ENCODE data around the gene RABEP2. TPM values are rescaled to one million over a fixed set of nuclear protein-coding genes. Genes with fewer than 3 reads are reported as not detected.

The RABEP2 gene
- total RNA-seq, 1 experiment from 2014 or later: 13.4 TPM

DNA sequence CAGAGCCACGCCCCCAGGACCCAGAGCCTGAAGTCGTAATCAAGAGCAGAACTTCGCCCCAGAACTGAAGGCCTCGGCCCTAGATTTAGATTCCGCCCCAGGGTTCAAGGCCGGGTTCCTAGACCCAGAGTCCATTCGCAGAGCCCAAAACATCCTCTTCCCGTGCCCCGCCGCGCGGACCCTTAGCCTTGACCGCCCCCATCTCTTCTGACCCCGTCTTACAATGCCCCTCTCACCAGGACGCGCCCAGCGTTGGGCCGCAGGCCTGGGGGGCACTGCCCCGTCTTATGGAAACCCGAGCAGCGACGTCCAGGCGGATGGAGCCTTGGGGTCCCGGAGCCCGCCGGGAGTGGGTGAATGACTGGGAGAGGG, 11.7 kb upstream of the RABEP2 start:
- no peaks in the 10 kb centered on the region for H4K20me1 ChIP-seq (ENCODE audit: insufficient read depth)
- H3K36me3 ChIP-seq (ENCODE audit: control insufficient read depth in 1 of 2, insufficient read depth in 2 of 2, low read length in 2 of 2): no peaks in the 10 kb centered on the region
- no peak overlapping the region for H3K27ac ChIP-seq (ENCODE audit: low read depth, low read length)
- H3K9me2 ChIP-seq (ENCODE audit: insufficient read depth): no peaks in the 10 kb centered on the region
- DNase-seq (ENCODE audit: low read depth, low spot score) (no peak), ATAC-seq (no peak; the same call in 1 of the 2 replicates)
- POLR2A ChIA-PET: interaction anchor here (0.8 to 1.1 kb wide), 2 partner anchors 10 to 14 kb away, joined by 4 read pairs; partner anchors contain the start of gene NFATC2IP
- no TSS peak for BruUV-seq (replicated peaks)
- RAD21 ChIA-PET (ENCODE audit: low non-redundant PET in 1 of 2, low total read pairs in 2 of 2, uncharacterized antibody in 2 of 2, unreplicated experiment in 2 of 2): interaction anchor here (0.5 to 0.9 kb wide), 2 partner anchors 8 to 108 kb away, joined by 3 read pairs; no protein-coding TSS in a partner anchor
- H3K27me3 ChIP-seq (ENCODE audit: insufficient read depth, low read length): no peaks in the 10 kb centered on the region
- H3K4me2 ChIP-seq (ENCODE audit: low read length): peak overlapping the region; percentile 66; the same call in 1 of the 2 replicates
- no peaks in the 10 kb centered on the region for H3K9me3 ChIP-seq (ENCODE audit: control insufficient read depth in 1 of 2, insufficient read depth in 1 of 2, low read depth in 1 of 2, low read length in 2 of 2)
- no peak for TF ChIP-seq EZH2phosphoT487 (IDR thresholded peaks at IDR 0.05; ENCODE audit: borderline replicate concordance)
- H3K4me3 ChIP-seq (replicated peaks in 1 of 2; ENCODE audit: low read depth in 1 of 2, low read length in 2 of 2): no peak overlapping the region
- intact Hi-C loops (cut with micrococcal nuclease): no loop called here
- CTCF ChIA-PET: interaction anchor here (1.1 kb wide), 1 partner anchor 8 kb away, joined by 10 read pairs; no protein-coding TSS in a partner anchor
- no peaks in the 10 kb centered on the region for H3K79me2 ChIP-seq (ENCODE audit: insufficient read depth, low read length)
- H3K4me1 ChIP-seq (ENCODE audit: control insufficient read depth in 1 of 2, insufficient read depth in 2 of 2, low read length in 2 of 2): peaks cover 4 to 19% of the 10 kb centered on the region in 2 experiments; a peak in 3 of 4 replicates
- H2AFZ ChIP-seq (ENCODE audit: low read depth, low read length, poor library complexity, severe bottlenecking): no peak overlapping the region
- H3K9ac ChIP-seq (ENCODE audit: low read length): no peak overlapping the region

GRCh38 chr16:28935924-28936783, 11.1 kb upstream of the RABEP2 start:
- H2AFZ ChIP-seq (ENCODE audit: low read depth, low read length, poor library complexity, severe bottlenecking): peak overlapping the region; percentile 56
- H3K4me2 ChIP-seq (ENCODE audit: low read length): peak overlapping the region; percentile 66
- intact Hi-C loops (cut with micrococcal nuclease): no loop called here
- ChIA-PET CTCF (interaction anchor here (1.1 kb wide), 1 partner anchor 9 kb away, joined by 10 read pairs; no protein-coding TSS in a partner anchor), RAD21 (ENCODE audit: low non-redundant PET in 1 of 2, low total read pairs in 2 of 2, uncharacterized antibody in 2 of 2, unreplicated experiment in 2 of 2) (interaction anchor here (0.5 to 0.9 kb wide), 2 partner anchors 9 to 108 kb away, joined by 3 read pairs; no protein-coding TSS in a partner anchor), POLR2A (interaction anchor here (0.8 to 1.1 kb wide), 2 partner anchors 9 to 14 kb away, joined by 4 read pairs; partner anchors contain the start of gene NFATC2IP)
- no peaks in the 10 kb centered on the region for H3K9me2 ChIP-seq (ENCODE audit: insufficient read depth)
- no peaks in the 10 kb centered on the region for H3K36me3 ChIP-seq (ENCODE audit: control insufficient read depth in 1 of 2, insufficient read depth in 2 of 2, low read length in 2 of 2)
- no peaks in the 10 kb centered on the region for H4K20me1 ChIP-seq (ENCODE audit: insufficient read depth)
- DNase-seq (ENCODE audit: low read depth, low spot score) (peak; percentile 69), ATAC-seq (peak; percentile 99)
- TF ChIP-seq ZFX (IDR thresholded peaks at IDR 0.05): no peak
- TF ChIP-seq TCF7L2 (IDR thresholded peaks at IDR 0.05; ENCODE audit: borderline replicate concordance, extremely low read depth, insufficient read depth, insufficient read length): peak; percentile 21
- H3K4me3 ChIP-seq (replicated peaks in 1 of 2; ENCODE audit: low read depth in 1 of 2, low read length in 2 of 2): peak overlapping the region in 1 of 2 experiments; percentile 39; a peak in 3 of 4 replicates
- no peaks in the 10 kb centered on the region for H3K9me3 ChIP-seq (ENCODE audit: control insufficient read depth in 1 of 2, insufficient read depth in 1 of 2, low read depth in 1 of 2, low read length in 2 of 2)
- no peak overlapping the region for H3K27ac ChIP-seq (ENCODE audit: low read depth, low read length)
- peaks cover 4 to 19% of the 10 kb centered on the region in 2 experiments; a peak in 3 of 4 replicates for H3K4me1 ChIP-seq (ENCODE audit: control insufficient read depth in 1 of 2, insufficient read depth in 2 of 2, low read length in 2 of 2)
- no peak overlapping the region for H3K9ac ChIP-seq (ENCODE audit: low read length)
- H3K27me3 ChIP-seq (ENCODE audit: insufficient read depth, low read length): no peaks in the 10 kb centered on the region
- no peaks in the 10 kb centered on the region for H3K79me2 ChIP-seq (ENCODE audit: insufficient read depth, low read length)
- no TSS peak for BruUV-seq (replicated peaks)

Measured in HCT116 (cell line).